Epidermal melanocyte (primary cell): ENCODE measurements around the gene TKTL1.

Experiments used
- DNase-seq: peaks from one replicate; pipeline ENCODE4 v3.0.0; 2011; ENCODE audit warnings: low spot score; ENCODE audit not compliant: insufficient read length

TKTL1 gene

GRCh38 chrX:154375156-154375504 is 79.5 kb downstream of the TKTL1 start:
- DNase-seq: no peak

- no peak for DNase-seq
These were observed 81.2 kb downstream of the TKTL1 start for GRCh38 chrX:154376774-154377173.

DNA sequence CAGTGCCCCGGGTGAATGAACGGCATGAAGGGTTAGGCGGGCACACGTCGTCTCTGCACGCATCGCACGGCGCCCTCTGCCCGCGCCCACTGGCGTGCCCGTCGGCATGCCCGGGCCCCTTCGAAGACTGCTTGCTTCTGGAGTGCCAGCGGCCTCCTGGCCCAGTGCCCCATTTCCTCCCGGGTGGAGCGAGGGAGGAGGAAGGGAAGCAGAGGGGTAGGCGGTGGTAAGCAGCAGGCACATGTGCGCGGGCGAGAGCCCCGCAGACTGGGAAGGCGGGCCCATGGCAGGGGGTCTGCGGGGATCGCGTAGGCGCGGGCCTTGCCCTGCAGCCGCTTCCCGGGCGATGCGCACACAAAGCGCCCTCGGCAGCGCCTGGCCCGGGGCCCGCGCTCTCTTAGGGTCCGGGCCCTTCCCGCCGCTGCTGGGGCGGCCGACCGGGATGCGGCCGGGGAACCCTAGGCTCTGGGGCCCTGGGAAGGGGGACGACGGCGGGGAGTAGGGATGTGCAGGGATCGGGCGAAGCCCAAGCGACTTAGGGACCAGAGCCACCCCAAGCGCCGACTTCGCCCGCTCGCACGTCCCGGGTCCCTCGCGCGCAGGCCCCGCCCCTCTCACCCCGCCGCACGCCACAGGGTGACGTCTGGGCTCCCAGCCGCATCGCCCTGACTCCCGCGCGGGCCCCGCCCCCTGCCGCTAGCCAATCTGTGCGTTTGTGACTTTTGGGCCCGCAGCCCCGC is 82.6 kb downstream of the TKTL1 start:
- peak; percentile 71 for DNase-seq

DNA sequence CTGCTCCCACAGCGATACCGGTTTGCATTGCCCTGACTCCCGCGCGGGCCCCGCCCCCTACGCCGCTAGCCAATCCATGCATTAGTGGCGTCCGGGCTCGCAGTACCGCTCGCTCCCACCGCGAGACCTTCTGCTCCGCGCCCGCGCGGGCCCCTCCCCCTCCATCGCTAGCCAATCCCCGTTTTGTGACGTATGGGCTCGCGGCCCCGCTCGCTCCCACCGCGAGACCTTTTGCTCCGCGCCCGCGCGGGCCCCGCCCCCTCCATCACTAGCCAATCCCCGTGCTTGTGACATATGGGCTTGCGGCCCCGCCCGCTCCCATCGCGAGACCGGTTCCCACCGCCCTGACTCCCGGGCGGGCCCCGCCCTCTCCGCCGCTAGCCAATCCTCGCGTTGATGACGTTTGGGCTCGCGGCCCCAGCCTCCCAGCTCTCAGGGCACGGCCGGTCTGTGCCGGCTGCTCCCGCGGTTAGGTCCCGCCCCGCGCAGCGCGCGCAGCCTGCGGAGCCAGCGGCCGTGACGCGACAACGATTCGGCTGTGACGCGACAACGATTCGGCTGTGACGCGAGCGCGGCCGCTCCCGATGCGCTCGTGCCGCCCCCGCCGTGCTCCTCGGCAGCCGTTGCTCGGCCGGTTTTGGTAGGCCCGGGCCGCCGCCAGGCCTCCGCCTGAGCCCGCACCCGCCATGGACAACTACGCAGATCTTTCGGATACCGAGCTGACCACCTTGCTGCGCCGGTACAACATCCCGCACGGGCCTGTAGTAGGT is 83.4 kb downstream of the TKTL1 start, which contains the start of gene EMD:
Gene EMD (plus strand): TSS at position 497 of the 770 bp plus-strand sequence. CDS start 190 bp downstream, at position 687.
- DNase-seq: peak; percentile 67

- DNase-seq: no peak
These were observed 84.0 kb downstream of the TKTL1 start for GRCh38 chrX:154379569-154379951.
